Neural cell (in vitro differentiated cells): Measurements from ENCODE around the gene HDAC9. TPM values are rescaled to one million over a fixed set of nuclear protein-coding genes. Genes with fewer than 3 reads are reported as not detected.
"Not testable (repeated sequence)": the region's sequence is repeated elsewhere in the genome, so short reads cannot be mapped to it uniquely, and the experiment has no call there.

Experiments used
- H2AFZ ChIP-seq: fragments of 200-600, 300-800 bp; sonication (generic), shearing (Covaris generic); 2 replicates; pipeline ENCODE4 v1.6.0; 2014; ENCODE audit warnings: low read depth, mild to moderate bottlenecking, antibody characterized with exemption, low read length, moderate library complexity
- H3F3A ChIP-seq: fragments of 200-600 bp; shearing (Covaris generic); 2 replicates; pipeline ENCODE4 v1.6.1; 2016; ENCODE audit warnings: mild to moderate bottlenecking, moderate library complexity, mixed read lengths, antibody characterized with exemption, low read length; ENCODE audit not compliant: insufficient read depth, poor library complexity, severe bottlenecking
- H3K27ac ChIP-seq: fragments of 200-600, 300-800 bp; sonication (generic), shearing (Covaris generic); 2 replicates; pipeline ENCODE4 v1.5.1; 2014; ENCODE audit warnings: mild to moderate bottlenecking, low read length, moderate library complexity
- H3K27me3 ChIP-seq: fragments of 300-800, 200-600 bp; sonication (generic), shearing (Covaris generic); 2 replicates; pipeline ENCODE4 v1.6.0; 2014; ENCODE audit warnings: mild to moderate bottlenecking, low read depth, low read length, moderate library complexity; ENCODE audit not compliant: insufficient read depth
- H3K36me3 ChIP-seq: fragments of 300-800, 200-600 bp; sonication (generic), shearing (Covaris generic); 2 replicates; pipeline ENCODE4 v1.5.1; 2014; ENCODE audit warnings: mild to moderate bottlenecking, antibody characterized with exemption, low read length, moderate library complexity; ENCODE audit not compliant: insufficient read depth
- H3K4me2 ChIP-seq: fragments of 300-800, 200-600 bp; sonication (generic), shearing (Covaris generic); 2 replicates; pipeline ENCODE4 v1.6.0; 2014; ENCODE audit warnings: mild to moderate bottlenecking, low read length
- H3K4me3 ChIP-seq: fragments of 300-800, 200-600 bp; sonication (generic), shearing (Covaris generic); 2 replicates; pipeline ENCODE4 v1.5.1; 2014; ENCODE audit warnings: mild to moderate bottlenecking, low read length, moderate library complexity
- H3K79me2 ChIP-seq: fragments of 200-600 bp; shearing (Covaris generic); replicated peaks from 2 replicates; pipeline ENCODE4 v1.6.0; 2014; ENCODE audit warnings: mild to moderate bottlenecking, low read length, moderate library complexity; ENCODE audit not compliant: insufficient read depth
- H3K9ac ChIP-seq: fragments of 300-800, 200-600 bp; sonication (generic), shearing (Covaris generic); 2 replicates; pipeline ENCODE4 v1.6.1; 2016; ENCODE audit warnings: mild to moderate bottlenecking, low read length, mixed read lengths
- H3K9me2 ChIP-seq: fragments of 200-600 bp; shearing (Covaris generic); 2 replicates; pipeline ENCODE4 v1.6.1; 2016; ENCODE audit warnings: mild to moderate bottlenecking, low read length, mixed read lengths; ENCODE audit not compliant: insufficient read depth
- H3K9me3 ChIP-seq: fragments of 200-600, 300-800 bp; sonication (generic), shearing (Covaris generic); 2 replicates; pipeline ENCODE4 v1.6.1; 2016; ENCODE audit warnings: mild to moderate bottlenecking, mixed run types, low read length, moderate library complexity, mixed read lengths
- H4K20me1 ChIP-seq: fragments of 200-600 bp; shearing (Covaris generic); 2 replicates; pipeline ENCODE4 v1.6.1; 2016; ENCODE audit warnings: mild to moderate bottlenecking, mixed run types; ENCODE audit not compliant: insufficient read depth
- CTCF ChIP-seq: fragments of 450-650 bp; IDR thresholded peaks from 2 replicates; pipeline ENCODE4 v1.5.1; 2014; ENCODE audit warnings: antibody characterized with exemption, mild to moderate bottlenecking, moderate library complexity; ENCODE audit not compliant: poor library complexity, severe bottlenecking
- EZH2 ChIP-seq: fragments of 200-600, 300-800 bp; shearing (Covaris generic), sonication (generic); IDR thresholded peaks from 2 replicates; pipeline ENCODE4 v1.6.1; 2014; ENCODE audit warnings: antibody characterized with exemption, low read length, borderline replicate concordance, mild to moderate bottlenecking; ENCODE audit not compliant: insufficient read depth, poor library complexity, severe bottlenecking
- MXI1 ChIP-seq: fragments of 450-650 bp; conservative IDR thresholded peaks from 2 replicates; pipeline ENCODE4 v1.6.1; 2014; ENCODE audit warnings: antibody characterized with exemption, mild to moderate bottlenecking; ENCODE audit not compliant: poor library complexity, severe bottlenecking
- POLR2AphosphoS5 ChIP-seq: IDR thresholded peaks from 2 replicates; pipeline ENCODE4 v1.6.1; 2012
- RAD21 ChIP-seq: fragments of 450-650 bp; conservative IDR thresholded peaks from 2 replicates; pipeline ENCODE4 v1.6.1; 2014; ENCODE audit warnings: antibody characterized with exemption, mild to moderate bottlenecking, moderate library complexity
- REST ChIP-seq: IDR thresholded peaks from 2 replicates; pipeline ENCODE4 v1.6.1; 2012; ENCODE audit warnings: borderline replicate concordance
- SMC3 ChIP-seq: fragments of 450-650 bp; conservative IDR thresholded peaks from 2 replicates; pipeline ENCODE4 v1.6.1; 2014; ENCODE audit warnings: antibody characterized with exemption, mild to moderate bottlenecking, moderate library complexity; ENCODE audit not compliant: poor library complexity
- polyA plus RNA-seq: library from polyadenylated mRNA; depleted of rRNA; stranded (reverse); fragments of >200 nt; gene quantifications from 2 replicates; pipeline ENCODE4 v1.2.3, GENCODE V29; 2014

Gene HDAC9
- polyA plus RNA-seq, 1 donor from 2014 or later: 15.9 TPM

- Histone ChIP-seq H3K4me2 (no peak overlapping the region), H3K9me3 (no peaks in the 10 kb centered on the region), H4K20me1 (no peaks in the 10 kb centered on the region), H3K9ac (no peak overlapping the region), H2AFZ (no peak overlapping the region), H3K79me2 (no peaks in the 10 kb centered on the region), H3K27ac (no peak overlapping the region), H3K4me3 (no peak overlapping the region), H3K9me2 (no peaks in the 10 kb centered on the region), H3F3A (no peaks in the 10 kb centered on the region), H3K27me3 (no peaks in the 10 kb centered on the region), H3K36me3 (no peaks in the 10 kb centered on the region)
- TF ChIP-seq POLR2AphosphoS5 (no peak), SMC3 (no peak), RAD21 (no peak), REST (no peak), CTCF (no peak), MXI1 (no peak), EZH2 (no peak)
These were observed 231.7 kb downstream of the HDAC9 start for GRCh38 chr7:18727115-18727870.

- H2AFZ ChIP-seq: not testable (repeated sequence)
These were observed 240.5 kb downstream of the HDAC9 start for GRCh38 chr7:18736012-18736411.

GRCh38 chr7:18740579-18740988 is 245.0 kb downstream of the HDAC9 start:
- no peaks in the 10 kb centered on the region for H3K9me2 ChIP-seq
- H3K9ac ChIP-seq: no peak overlapping the region
- H3K4me3 ChIP-seq: no peak overlapping the region
- H3K36me3 ChIP-seq: no peaks in the 10 kb centered on the region
- no peaks in the 10 kb centered on the region for H3K27me3 ChIP-seq
- H3K27ac ChIP-seq: no peak overlapping the region
- H3F3A ChIP-seq: no peaks in the 10 kb centered on the region
- no peak overlapping the region for H3K4me2 ChIP-seq
- H3K79me2 ChIP-seq: no peaks in the 10 kb centered on the region
- TF ChIP-seq SMC3: no peak
- TF ChIP-seq EZH2: no peak
- no peak for TF ChIP-seq MXI1
- TF ChIP-seq CTCF: no peak
- no peaks in the 10 kb centered on the region for H4K20me1 ChIP-seq
- H3K9me3 ChIP-seq: no peaks in the 10 kb centered on the region
- H2AFZ ChIP-seq: no peak overlapping the region

More at GRCh38 chr7:18736012-18736411, 240.5 kb downstream of the HDAC9 start:
- not testable (repeated sequence) for H3K79me2 ChIP-seq, H3K9me2 ChIP-seq, H3K9ac ChIP-seq, H3K4me2 ChIP-seq, H3K4me3 ChIP-seq, H3K36me3 ChIP-seq, H3K9me3 ChIP-seq, H3F3A ChIP-seq, H3K27ac ChIP-seq, H3K27me3 ChIP-seq, H4K20me1 ChIP-seq
